H1 (cell line): Measurements from ENCODE around the gene ELMOD1. TPM values are rescaled to one million over a fixed set of nuclear protein-coding genes. Genes with fewer than 3 reads are reported as not detected.

Source experiments
- TCF12 ChIP-seq: IDR thresholded peaks from 2 replicates; pipeline ENCODE4 v1.6.1; 2011; ENCODE audit warnings: low read depth, mild to moderate bottlenecking, low read length
- polyA plus RNA-seq, 7 experiments: library from polyadenylated mRNA; depleted of rRNA in 3 of 7; stranded (reverse) in 5 of 7; unstranded in 2 of 7; fragments of >200 nt in 5 of 7; fragments of 200-250 nt in 2 of 7; gene quantifications; 1 replicate in 5 of 7; 2 replicates in 1 of 7; 4 replicates in 1 of 7; pipeline versions ENCODE4 v1.2.1 to v1.2.3, GENCODE V29; 2011 to 2013; ENCODE audit warnings: missing spikeins in 2 of 7, mixed read lengths in 2 of 7
- total RNA-seq: library from RNA; stranded (reverse); fragmentation: NEBNext Ultra II Directional; extraction: Animal tissue kit (Norgen Biotek cat#: 25700); gene quantifications from 2 replicates; pipeline ENCODE4 v1.2.1, GENCODE V29; 2021

ELMOD1 gene
- total and polyA plus RNA-seq, 2 of the 8 experiments (the other 6 are each of a cell fraction or from before 2014, with no cell fraction given) = 0.47 to 1.6 TPM

DNA sequence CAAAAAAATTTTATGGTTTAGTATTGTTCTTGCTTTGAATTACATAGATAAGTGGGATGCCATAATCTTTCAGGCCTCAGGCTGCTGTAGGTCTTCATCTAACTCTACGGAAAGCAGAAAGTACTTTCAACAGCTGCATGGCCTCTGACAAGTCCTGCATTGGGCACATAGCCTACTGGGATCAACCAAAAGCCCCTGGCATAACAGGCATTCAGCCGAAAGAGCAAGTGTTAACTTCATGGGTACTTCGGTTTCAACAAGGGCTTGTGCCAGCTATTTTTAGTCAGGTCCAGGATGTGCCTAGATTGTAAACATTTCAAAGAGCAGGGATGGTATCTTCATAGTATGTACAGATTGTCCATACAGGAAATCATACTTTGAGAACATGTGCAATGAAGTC is 117.8 kb downstream of the ELMOD1 start (continued):
- TF ChIP-seq TCF12 = no peak
- TF ChIP-seq, all 59 proteins: peak for 0
